ENCODE data around the gene AGBL4. TPM values are rescaled to one million over a fixed set of nuclear protein-coding genes. Genes with fewer than 3 reads are reported as not detected.

The AGBL4 gene
- polyA plus RNA-seq, 1 donor (not counting 4 experiments of a cell fraction or from before 2014, with no cell fraction given): not detected

GRCh38 chr1:49318218-49318617 is 705.5 kb downstream of the AGBL4 start:
- Histone ChIP-seq H3K4me3 (ENCODE audit: control insufficient read depth in 2 of 3, extremely low read depth in 1 of 3, insufficient read depth in 2 of 3, low read depth in 1 of 3, low read length in 3 of 3) (no peak overlapping the region), H3K4me1 (ENCODE audit: control insufficient read depth, extremely low read depth, insufficient read depth, low read length) (no peaks in the 10 kb centered on the region), H3K9me3 (ENCODE audit: control insufficient read depth, low read depth, low read length) (no peaks in the 10 kb centered on the region), H3K9ac (ENCODE audit: control insufficient read depth, extremely low read depth, insufficient read depth, low read length) (no peak overlapping the region), H3K27ac (ENCODE audit: control insufficient read depth, insufficient read depth, low read length) (no peak overlapping the region), H3K79me2 (ENCODE audit: control insufficient read depth, insufficient read depth, low read length) (no peaks in the 10 kb centered on the region), H3K36me3 (ENCODE audit: control insufficient read depth in 2 of 2, extremely low read depth in 1 of 2, insufficient read depth in 2 of 2, low read length in 2 of 2) (no peaks in the 10 kb centered on the region), H2AFZ (ENCODE audit: control insufficient read depth, low read length) (no peak overlapping the region), H3K27me3 (ENCODE audit: control insufficient read depth, extremely low read depth, insufficient read depth, low read length) (no peaks in the 10 kb centered on the region), H3K9me1 (ENCODE audit: control insufficient read depth, extremely low read depth, insufficient read depth, low read length) (no peaks in the 10 kb centered on the region), H3K4me2 (ENCODE audit: control insufficient read depth, extremely low read depth, insufficient read depth, low read depth, low read length) (no peak overlapping the region), H4K20me1 (ENCODE audit: control insufficient read depth, extremely low read depth, insufficient read depth, low read length) (no peaks in the 10 kb centered on the region)
- FAIRE-seq (no peak), DNase-seq (ENCODE audit: low read depth, low spot score) (no peak)
- TF ChIP-seq EZH2 (IDR thresholded peaks at IDR 0.05; ENCODE audit: low read length) (no peak), CTCF (optimal IDR thresholded peaks at IDR 0.05 in 1 of 3, IDR thresholded peaks at IDR 0.05 in 1 of 3, conservative IDR thresholded peaks at IDR 0.05 in 1 of 3; ENCODE audit: extremely low read depth in 1 of 3, insufficient read depth in 2 of 3, low read length in 3 of 3) (no peak)
- dilution Hi-C loops (cut with MboI; ENCODE audit: extremely low pct_ligation_motif_present, low sequenced_read_pairs): no loop called here

DNA sequence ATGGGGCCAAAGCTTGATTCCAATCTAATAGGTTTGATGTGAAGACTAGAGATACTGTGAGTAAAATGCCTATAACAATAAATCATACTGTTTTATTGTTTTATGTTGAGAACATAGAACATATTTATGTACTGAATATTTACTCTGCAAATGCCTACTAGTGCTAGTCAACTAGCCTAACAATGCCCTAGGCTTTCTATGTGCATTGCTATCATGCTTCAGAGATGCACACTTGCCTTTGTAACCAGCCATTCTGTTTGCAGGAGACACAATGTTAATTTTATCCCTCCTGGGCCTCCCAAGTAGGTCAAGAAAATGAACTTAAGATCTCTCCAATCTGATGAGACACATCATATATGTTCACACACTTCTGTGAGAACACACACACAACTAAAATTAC is 716.3 kb downstream of the AGBL4 start:
- DNase-seq (ENCODE audit: low read depth, low spot score): no peak
- no peak for FAIRE-seq

More for the DNA sequence above, 716.3 kb downstream of the AGBL4 start:
- H3K4me2 ChIP-seq (ENCODE audit: control insufficient read depth, extremely low read depth, insufficient read depth, low read depth, low read length): no peak overlapping the region
- H4K20me1 ChIP-seq (ENCODE audit: control insufficient read depth, extremely low read depth, insufficient read depth, low read length): no peaks in the 10 kb centered on the region
- dilution Hi-C loops (cut with MboI; ENCODE audit: extremely low pct_ligation_motif_present, low sequenced_read_pairs): no loop called here
- H3K9me3 ChIP-seq (ENCODE audit: control insufficient read depth, low read depth, low read length): no peaks in the 10 kb centered on the region
- TF ChIP-seq EZH2 (IDR thresholded peaks at IDR 0.05; ENCODE audit: low read length): no peak
- TF ChIP-seq CTCF (optimal IDR thresholded peaks at IDR 0.05 in 1 of 3, IDR thresholded peaks at IDR 0.05 in 1 of 3, conservative IDR thresholded peaks at IDR 0.05 in 1 of 3; ENCODE audit: extremely low read depth in 1 of 3, insufficient read depth in 2 of 3, low read length in 3 of 3): no peak
- H3K27ac ChIP-seq (ENCODE audit: control insufficient read depth, insufficient read depth, low read length): no peak overlapping the region
- no peaks in the 10 kb centered on the region for H3K4me1 ChIP-seq (ENCODE audit: control insufficient read depth, extremely low read depth, insufficient read depth, low read length)
- H3K27me3 ChIP-seq (ENCODE audit: control insufficient read depth, extremely low read depth, insufficient read depth, low read length): no peaks in the 10 kb centered on the region
- no peaks in the 10 kb centered on the region for H3K79me2 ChIP-seq (ENCODE audit: control insufficient read depth, insufficient read depth, low read length)
- no peaks in the 10 kb centered on the region for H3K9me1 ChIP-seq (ENCODE audit: control insufficient read depth, extremely low read depth, insufficient read depth, low read length)
- H3K9ac ChIP-seq (ENCODE audit: control insufficient read depth, extremely low read depth, insufficient read depth, low read length): no peak overlapping the region
- H3K36me3 ChIP-seq (ENCODE audit: control insufficient read depth in 2 of 2, extremely low read depth in 1 of 2, insufficient read depth in 2 of 2, low read length in 2 of 2): no peaks in the 10 kb centered on the region
- no peak overlapping the region for H2AFZ ChIP-seq (ENCODE audit: control insufficient read depth, low read length)
- no peak overlapping the region for H3K4me3 ChIP-seq (ENCODE audit: control insufficient read depth in 2 of 3, extremely low read depth in 1 of 3, insufficient read depth in 2 of 3, low read depth in 1 of 3, low read length in 3 of 3)

Data from keratinocyte (primary cell).